C4-2B (cell line): ENCODE results near the gene CYFIP1.

Experiments used
- CTCF ChIP-seq: fragments of 450-650 bp; conservative IDR thresholded peaks from 2 replicates; pipeline ENCODE4 v1.5.1; 2017; ENCODE audit warnings: mild to moderate bottlenecking
- ZFX ChIP-seq: fragments of 450-650 bp; IDR thresholded peaks from 2 replicates; pipeline ENCODE4 v1.6.1; 2017

- TF ChIP-seq CTCF (no peak), ZFX (no peak)
Measured at GRCh38 chr15:22855791-22856190, 124.4 kb downstream of the CYFIP1 start.
